Measurements from ENCODE around the gene C6orf15.
"Not testable (repeated sequence)": the region's sequence is repeated elsewhere in the genome, so short reads cannot be mapped to it uniquely, and the experiment has no call there.

Gene C6orf15

DNA sequence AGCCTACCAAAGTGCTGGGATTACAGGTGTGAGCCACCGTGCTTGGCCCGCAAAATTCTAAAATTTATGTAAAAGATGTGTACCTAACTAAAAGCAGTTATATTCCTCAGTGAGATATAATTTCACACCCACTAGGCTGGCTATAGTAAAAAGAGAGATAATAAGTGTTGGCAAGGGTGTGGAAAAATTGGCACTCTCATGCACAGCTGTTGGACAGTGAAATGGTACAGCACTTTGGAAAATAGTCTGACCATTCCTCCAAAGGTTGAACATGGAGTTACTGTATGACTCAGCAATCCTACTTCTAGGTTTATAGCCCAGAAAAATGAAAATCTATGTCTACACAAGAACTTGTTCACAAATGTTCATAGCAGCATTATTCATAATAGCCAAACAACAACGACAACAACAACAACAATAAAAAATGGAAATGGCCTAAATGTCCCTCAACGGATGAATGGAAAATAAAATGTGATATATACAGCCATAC, 13.9 kb downstream of the C6orf15 start:
- no peak for DNase-seq

DNA sequence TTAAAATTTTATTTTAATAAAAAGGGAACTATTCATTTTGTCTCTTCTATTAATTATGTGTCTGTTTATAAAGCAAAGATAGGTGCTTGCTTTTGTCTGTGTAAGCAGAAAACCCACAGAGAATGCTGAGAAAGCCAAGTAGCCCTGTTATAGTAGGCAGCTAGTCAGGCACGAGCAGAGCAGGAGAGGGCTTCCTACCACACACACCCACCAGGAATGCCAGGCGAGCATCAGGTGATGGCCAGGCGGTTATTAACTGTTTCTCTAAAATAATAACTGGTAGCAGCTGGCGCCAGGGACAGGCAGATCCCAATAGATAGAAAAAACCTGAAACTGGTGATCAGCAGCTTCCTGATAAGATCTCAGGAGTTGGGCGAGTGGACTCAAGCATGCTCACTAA, 15.7 kb downstream of the C6orf15 start:
- no peak for DNase-seq

DNA sequence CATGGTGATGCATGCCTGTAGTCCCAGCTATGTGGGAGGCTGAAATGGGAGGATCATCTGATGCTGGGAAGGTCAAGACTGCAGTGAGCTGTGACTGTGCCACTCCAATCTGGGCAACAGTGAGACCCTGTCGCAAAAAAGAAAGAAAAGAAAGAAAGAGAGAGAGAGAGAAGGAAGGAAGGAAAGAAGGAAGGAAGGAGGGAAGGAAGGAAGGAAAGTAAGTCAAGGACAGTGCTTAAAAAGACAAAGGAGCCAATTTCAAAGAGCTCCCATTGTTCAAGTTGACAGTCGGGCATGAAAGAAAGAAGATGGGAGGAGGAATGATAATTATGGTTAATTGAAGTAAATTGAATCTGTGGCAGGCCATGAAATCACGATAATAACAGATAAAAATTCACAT, 16.2 kb downstream of the C6orf15 start:
- DNase-seq = no peak

DNA sequence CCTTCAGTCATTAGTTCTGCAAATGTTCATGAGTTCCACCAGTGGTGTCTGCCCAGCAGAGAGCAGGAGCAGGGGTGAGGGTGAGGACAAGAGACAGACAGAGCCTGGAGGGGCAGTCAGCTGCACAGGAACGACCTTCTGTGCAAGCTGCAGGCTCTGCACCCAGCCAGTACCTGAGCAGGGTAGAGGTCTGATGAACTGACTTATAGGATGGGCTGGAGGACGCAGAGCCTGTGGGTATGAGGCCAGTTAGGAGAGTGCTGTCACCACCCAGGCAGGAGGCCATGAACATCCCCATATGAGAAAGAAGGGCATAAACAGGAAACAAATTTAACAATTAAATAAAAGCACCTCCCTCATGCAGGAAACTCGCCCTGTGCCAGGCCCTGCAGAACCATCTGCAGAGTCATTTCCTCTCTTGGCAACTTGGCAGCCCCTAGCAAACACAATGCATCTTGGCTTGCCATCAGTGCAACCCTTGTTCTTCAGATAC, 17.9 kb downstream of the C6orf15 start:
- DNase-seq = no peak

DNA sequence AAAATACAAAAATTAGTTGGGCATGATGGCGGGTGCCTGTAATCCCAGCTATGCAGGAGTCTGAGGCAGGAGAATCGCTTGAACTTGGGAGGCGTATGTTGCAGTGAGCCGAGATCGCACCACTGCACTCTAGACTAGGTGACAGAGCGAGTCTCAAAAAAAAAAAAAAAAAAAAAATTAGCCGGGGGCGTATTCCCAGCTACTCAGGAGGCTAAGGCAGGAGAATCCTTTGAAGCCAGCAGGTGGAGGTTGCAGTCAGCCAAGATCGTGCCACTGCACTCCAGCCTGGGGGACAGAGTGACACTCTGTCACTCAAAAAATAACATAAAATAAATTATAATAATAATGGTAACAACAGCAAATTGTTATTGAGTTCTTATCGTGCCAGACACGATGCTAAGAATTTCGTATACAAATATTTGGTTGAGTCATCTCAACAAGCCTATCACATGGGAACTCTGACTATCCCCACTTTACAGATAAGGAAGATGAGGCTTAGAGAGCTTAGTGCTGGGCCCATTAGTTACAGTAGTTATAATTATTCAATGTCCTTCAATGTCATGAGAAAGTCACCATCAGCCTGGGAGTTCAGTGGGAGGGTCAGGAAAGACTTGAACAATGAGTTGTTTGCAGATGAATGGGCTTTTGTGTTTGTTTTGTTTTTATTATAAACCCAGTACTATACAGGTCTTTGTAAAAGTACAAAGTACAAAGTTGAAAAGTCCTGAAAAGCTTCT, 19.4 kb downstream of the C6orf15 start:
- no peak for DNase-seq

DNA sequence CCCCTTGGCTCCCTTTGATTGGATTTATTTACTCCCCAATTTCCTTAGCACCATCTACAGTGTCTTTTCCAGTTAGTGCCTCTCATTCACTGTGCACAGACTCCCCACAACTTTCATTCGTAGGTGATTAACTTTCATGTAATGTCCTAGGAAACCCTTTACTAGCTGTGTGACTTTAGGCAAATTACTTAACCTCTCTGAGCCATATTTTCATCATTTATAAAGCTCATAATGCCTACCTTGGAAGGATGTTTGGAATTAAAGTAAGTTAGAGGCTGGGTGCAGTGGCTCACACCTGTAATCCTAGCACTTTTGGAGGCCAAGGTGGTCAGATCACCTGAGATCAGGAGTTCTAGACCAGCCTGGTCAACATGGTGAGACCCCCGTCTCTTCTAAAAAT, 20.1 kb downstream of the C6orf15 start:
- DNase-seq = no peak

DNA sequence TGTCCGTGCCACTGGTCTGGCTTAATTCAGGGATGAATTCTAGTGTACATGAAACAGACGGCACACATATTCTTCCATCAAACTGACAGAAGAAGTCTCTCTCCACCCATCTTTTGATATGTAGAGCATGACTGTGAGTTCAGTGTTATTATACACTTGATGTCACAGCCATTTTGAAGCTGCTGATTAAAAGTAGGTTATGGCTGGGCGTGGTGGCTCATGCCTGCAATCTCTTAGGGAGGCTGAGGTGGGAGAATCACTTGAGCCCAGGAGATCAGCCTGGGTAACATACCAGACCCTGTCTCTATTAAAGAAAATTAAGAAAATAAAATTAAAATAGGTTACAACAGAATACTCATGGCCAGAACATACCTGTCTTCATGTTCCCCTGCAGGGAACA, 20.7 kb downstream of the C6orf15 start:
- DNase-seq = no peak

DNA sequence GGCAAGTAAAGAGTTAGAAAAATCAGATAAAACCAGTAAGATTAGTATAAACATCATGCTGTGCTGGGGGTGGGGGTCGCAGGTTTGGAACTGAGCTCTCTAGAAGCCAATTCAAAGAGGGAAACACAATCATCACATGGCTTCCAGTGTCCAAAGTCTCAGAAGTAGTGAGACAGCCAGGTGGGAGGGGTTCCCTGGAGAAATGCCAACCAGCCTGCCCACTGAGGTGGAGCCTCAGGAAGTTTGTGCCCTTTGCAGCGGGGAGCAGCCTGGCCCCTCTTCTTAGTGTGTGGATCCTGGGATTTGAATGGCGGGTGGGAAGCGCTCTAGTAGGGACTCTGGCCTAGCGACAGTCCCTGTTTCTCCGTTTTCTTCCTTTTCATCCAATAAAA, 21.4 kb downstream of the C6orf15 start:
- no peak for DNase-seq

DNA sequence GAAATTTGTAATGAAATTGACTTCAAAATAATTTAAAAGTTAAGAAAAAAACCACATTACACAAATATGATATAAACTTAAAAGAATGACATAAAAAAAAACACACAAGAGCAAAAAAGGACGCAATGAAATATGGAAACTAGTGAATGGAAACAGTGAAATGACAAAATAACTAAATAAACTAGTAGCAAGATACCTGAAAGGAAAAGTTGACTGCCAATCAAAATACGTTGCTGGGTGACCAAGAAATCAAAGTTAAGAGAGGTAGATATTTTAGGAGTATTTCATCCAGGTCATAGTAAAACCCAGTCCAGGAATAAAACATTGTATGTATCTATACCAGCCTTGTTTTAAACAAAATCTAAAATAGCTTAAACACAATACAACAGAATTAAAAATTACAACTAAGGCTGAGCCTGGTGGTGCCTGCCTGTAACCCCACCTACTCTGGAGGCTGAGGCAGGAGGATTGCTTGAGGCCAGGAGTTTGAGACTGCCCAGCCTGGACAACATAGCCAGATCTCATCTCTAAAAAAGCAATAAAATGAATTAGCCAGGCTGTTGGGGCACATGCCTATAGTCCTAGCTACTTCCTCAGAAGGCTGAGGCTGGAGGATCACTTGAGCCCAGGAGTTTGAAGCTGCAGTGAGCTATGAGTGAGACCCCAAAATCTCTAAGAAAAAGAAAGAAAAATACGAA, 22.0 kb downstream of the C6orf15 start:
- DNase-seq = no peak

DNA sequence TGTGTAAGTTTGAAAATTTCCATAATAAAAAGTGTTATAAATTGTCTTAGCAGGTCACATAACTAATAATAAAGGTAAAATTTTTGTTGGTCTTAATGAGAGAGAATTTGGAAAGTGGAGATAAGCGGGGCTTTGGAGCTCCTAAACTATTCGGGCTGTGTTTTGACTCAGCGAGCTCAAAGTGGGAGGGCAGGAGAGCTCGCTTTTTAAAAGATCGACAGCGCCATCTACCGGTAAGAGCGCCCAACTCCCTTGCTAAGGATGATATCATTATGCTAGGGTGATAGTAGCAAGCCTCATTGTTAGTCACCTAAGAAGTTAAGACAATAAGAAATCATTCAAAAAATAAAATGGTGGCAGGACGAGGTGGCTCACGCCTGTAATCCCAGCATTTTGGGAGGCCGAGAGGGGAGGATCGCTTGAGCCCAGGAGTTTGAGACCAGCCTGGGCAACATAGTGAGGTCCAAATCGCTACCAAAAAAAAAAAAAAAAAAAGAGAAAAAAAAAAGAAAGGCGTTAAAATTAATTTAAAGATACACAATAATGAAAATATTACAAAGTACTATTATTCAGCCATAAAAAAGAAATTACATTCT, 24.8 kb downstream of the C6orf15 start:
- peak; percentile 66 for DNase-seq

DNA sequence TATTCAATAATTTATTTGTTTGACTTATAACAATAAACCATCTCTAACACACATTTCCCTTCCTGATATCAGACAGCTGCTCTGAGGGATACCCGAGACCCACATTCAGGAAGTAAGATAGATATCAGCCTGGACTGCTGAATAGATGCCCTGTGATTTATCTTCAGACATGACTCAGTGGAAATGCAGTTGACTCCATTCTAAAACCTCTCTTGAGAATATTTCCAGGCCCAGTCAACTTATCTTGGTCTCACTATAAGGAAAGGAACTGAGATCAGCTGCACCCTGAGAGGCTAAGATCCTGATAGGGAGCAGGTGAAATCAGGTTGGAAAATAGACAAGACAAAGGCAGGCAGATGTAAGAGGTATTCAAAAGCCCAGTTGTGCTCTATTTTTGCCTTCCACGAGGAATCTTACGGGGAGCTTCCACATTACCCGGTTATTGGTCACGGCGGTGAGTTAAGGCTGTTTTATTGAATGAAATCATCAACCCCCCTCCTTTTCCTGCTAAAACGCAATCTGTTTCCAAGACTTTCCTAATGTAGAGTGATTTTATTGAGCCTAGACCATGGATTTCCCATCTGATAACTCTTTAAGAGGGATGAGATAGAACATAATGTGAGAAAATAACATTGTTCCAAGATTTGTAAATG, 25.5 kb downstream of the C6orf15 start:
- DNase-seq = no peak

DNA sequence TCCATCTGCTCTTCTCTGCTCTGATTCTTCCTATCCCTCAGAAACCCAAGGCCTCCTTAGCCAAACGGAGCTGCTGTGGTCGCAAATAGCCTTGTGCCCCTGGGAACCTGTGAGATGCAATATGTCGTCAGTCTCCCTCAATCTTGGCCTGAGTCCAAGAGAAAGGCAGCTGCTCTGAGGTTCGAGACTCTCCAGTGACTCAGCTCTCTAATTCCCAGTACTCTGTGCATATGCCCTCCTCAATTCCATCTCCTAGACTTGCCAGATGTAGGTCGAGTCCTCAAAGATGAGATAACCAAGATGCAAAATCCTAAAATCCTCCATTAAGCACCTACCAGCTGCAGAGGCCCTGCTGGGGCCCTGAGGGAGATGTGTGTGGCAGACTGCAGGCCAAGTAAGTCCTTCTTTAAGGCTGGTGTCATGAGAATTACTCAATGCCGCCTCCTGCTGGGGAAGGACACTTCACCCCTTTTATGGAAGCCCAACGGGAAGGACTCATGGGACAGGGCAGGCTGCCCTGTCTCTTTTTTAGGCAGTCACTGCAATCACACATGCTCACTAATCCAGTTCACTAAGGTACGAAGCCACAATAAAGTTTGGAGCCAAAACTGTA, 28.5 kb downstream of the C6orf15 start:
- peak; percentile 34 for DNase-seq

DNA sequence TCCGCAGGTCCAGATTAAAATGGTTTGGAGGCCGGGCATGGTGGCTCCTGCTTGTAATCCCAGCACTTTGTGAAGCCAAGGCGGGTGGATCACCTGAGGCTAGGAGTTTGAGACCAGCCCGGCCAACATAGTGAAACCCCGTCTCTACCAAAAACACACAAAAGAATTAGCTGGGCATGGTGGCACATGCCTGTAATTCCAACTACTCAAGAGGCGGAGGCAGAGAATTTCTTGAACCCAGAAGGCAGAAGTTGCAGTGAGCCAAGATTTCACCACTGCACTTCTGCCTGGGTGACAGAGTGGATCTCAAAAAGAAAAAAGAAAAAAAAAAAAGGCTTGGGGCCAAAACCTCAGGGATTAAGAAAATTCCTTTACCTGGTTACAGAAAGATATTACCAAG, 30.5 kb downstream of the C6orf15 start:
- DNase-seq = no peak

DNA sequence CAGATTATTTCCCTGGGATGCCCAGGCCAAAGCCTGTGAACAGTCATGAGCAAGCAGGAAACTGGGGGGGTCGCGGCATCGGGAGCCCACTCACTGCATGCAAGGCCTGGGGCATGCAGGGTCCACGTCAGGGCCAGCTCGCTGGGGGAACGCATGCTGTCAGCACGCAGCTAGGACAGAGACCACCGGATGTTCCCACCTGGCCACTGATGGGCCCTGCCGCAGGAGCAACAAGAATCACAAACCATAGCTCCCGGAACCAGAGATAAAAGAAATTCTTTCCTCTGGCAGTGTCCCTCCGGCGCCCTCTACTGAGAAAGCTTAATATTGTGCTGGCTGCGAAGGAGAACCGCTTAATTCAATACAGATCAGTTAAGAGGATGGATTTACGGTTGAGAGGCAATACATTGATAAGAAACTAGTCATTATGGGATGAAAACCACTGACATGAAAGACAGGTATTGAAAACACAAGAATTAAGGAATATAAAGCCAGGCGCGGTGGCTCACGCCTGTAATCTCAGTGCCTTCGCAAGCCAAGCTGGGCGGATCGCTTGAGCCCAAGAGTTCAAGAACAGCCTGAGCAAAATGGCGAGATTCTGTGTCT, 32.6 kb downstream of the C6orf15 start:
- peak; percentile 76 for DNase-seq

DNA sequence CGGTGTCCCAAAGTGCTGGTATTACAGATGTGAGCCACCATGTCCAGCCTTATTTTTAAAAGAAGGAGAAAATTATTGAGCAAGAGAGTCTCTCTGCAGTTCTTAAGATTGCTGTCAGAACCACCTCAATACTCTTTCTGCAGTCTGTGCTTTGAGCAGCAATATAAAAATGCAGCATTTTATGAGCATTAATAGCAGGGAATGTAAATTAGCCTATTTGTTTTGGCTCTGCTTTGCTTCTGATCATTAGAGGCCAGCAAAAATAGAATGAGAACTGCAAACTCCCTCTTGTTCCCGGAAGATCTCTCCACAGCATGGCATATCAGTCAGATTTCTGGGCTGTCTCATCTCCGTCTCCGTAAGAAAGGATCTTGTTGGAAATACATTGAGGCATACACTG, 35.8 kb downstream of the C6orf15 start:
- no peak for DNase-seq

DNA sequence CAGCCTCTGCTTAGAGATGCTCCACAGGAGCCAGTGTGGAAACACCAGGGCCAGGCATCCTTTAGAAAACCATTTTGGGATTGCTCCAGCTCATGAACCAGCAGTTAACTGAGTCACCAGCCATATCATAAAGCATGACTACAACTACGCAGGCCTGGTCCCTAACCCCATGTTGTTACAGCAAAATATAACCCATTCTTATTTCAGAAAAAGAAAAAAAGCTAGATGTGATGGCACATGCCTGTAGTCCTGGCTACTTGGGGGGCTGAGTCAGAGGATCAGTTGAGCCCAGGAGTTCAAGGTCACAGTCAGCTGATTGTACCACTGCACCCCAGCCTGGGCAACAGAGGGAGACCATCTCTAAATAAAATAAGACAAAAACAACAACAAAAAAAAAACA, 36.8 kb downstream of the C6orf15 start:
- no peak for DNase-seq

DNA sequence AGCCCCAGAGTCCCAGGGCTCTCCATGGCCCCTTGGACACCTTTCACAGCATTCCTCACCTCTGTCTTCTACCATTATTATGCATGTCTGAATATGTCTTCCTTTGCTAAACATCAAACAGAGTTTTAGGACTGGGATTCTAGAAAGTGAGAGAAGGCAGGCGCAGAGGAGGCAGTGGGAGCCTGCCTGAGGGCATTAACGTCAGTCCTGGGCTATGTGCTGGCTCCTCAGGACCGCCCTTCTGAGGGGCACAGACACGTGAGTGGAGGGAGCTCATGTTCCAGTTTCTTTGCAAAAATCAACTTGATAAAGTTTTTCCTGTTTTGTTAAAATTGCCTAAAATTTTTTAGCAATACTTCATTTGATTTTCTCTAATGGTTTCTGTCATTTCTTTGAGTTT, 38.0 kb downstream of the C6orf15 start:
- DNase-seq = no peak

DNA sequence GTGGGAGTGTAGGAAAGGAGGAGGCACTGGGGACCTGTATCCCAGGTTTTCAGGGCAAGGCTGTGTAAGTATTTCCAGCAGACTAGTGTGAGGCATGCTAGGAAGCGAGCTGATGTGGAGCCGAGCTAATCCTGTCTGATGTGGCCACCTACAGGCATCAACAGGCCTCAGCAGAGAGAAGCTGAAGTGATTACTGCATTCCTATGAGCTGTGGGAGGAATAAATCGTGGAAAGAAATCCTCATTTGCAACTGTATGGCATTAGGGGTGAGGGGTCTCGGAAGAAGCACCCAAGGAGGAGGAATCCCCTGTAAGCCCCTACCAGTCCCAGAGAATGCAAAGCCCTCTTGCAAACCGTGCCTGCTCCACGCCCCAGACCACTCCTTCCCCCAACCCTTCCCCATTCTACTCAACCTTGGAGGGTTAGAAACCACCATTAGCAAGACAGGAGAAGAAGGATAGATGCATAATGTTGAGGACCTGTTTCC, 41.6 kb downstream of the C6orf15 start:
- DNase-seq = peak; percentile 10

DNA sequence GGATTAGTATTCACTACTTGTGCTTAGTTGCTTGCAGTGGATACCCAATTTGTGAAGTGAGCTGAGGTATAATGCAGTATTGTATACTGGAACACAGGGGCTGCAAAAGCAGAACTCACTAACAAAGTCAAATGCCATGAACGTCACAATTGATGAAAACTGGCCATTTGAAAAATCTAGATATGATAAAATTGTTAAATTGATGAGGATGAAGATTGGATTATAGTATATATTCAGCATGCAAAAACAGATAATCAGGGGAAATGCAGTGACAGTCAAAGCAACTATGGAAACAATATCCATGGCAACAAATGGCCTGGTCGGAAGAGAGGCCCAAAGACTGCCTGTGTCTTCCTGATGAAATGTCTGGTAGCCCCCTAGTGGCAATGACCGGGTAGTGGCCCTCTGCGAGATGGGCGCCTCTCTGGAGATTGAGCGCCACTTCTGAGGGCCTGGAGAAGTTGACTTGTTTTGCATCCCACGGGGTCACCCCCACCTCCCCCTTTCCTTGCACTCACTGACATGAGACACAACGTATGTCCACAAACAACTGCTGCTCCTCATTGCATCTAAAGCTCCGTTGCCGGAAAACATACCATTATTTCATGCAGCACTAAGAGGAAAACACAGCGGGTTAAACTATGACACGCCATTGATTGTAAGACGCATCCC, 43.6 kb downstream of the C6orf15 start:
- peak; percentile 87 for DNase-seq

DNA sequence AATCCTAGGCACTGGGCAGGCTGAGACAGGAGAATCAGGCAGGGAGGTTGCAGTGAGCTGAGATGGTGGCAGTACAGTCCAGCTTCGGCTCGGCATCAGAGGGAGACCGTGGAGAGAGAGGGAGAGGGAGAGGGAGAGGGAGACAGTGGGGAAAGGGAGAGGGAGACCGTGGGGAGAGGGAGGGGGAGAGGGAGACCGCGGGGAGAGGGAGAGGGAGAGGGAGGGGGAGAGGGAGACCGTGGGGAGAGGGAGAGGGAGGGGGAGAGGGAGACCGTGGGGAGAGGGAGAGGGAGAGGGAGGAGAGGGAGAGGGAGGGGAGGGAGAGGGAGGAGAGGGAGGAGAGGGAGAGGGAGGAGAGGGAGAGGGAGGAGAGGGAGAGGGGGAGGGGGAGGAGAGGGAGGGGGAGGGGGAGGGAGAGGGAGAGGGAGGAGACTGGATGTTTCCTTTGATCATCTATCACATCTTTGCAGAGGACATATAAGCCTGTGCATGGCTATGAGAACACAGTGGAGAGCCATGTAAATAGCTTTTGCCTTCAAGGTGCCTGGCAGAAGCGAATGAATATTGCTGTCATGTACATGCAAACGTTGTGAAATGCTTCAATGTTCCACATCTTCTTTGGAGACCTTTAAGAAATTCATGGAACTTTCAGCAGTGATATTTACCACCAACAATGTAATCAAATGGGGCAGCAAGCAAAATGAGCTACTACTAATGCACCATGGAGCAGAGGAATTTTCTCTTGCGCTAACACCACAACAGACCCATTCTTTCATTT, 44.3 kb downstream of the C6orf15 start:
- not testable (repeated sequence) for DNase-seq

DNA sequence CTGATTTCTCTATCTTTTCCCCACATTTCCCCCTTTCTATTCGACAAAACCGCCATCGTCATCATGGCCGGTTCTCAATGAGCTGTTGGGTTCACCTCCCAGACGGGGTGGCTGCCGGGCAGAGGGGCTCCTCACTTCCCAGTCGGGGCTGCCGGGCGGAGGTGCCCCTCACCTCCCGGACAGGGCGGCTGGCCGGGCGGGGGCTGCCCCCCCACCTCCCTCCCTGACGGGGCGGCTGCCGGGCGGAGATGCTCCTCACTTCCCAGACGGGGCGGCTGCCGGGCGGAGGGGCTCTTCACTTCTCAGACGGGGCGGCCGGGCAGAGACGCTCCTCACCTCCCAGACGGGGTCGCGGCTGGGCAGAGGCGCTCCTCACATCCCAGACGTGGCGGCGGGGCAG, 45.3 kb downstream of the C6orf15 start:
- not testable (repeated sequence) for DNase-seq

All from NCI-H1105 treated with DMSO at 0.1 percent for 48 hours (cell line).